K562 (cell line): ENCODE measurements around the gene SAMD4A. TPM values are rescaled to one million over a fixed set of nuclear protein-coding genes. Genes with fewer than 3 reads are reported as not detected.
A peak's percentile ranks its signal among the peaks of the same experiment; 100 is the strongest.

Source experiments
- ATAC-seq: fragments of 200-7000 bp; cut with Tn5 transposase; 3 replicates; pipeline ENCODE4 v1.9.1; 2020; ENCODE audit warnings: moderate library complexity
- BruUV-seq: library from RNA; stranded (reverse); fragments of 400-500 nt; replicated peaks from 2 replicates; lab custom pipeline; 2021; lab: Mats Ljungman, UMichigan
- CTCF ChIA-PET: fragments of 300-600 bp; formaldehyde crosslinking; extraction: SDS; loops from one replicate; lab custom pipeline; 2021; ENCODE audit warnings: low intra/inter-chr PET ratio; lab: Yijun Ruan, JAX
- POLR2A ChIA-PET: fragments of 300-600, 350-650 bp; sonication (Branson Sonifier 250); formaldehyde crosslinking; extraction: SDS; loops from one replicate; lab custom pipeline; 2021; ENCODE audit warnings: antibody characterized with exemption, inconsistent platforms; lab: Yijun Ruan, JAX
- DNase-seq, 4 experiments: peaks; one replicate each; pipeline versions ENCODE4 v3.0.0 to v3.0.0-alpha.2; 2011 to 2018; ENCODE audit warnings: low spot score in 3 of 4, mixed read lengths in 3 of 4; ENCODE audit errors: extremely low read depth in 1 of 4
- FAIRE-seq: peaks from 2 replicates; lab custom pipeline; 2011; peaks lifted over from hg19 to GRCh38; lab: Jason Lieb, UNC
- H2AFZ ChIP-seq: 2 replicates; pipeline ENCODE4 v1.6.0; 2011; ENCODE audit warnings: low read depth, low read length, control low read depth, inconsistent platforms
- H3K27ac ChIP-seq: fragments of 200-600 bp; 3 replicates; pipeline ENCODE4 v1.8.0; 2011; ENCODE audit warnings: low read depth, mild to moderate bottlenecking, control low read depth, inconsistent platforms, low read length, moderate library complexity, mixed read lengths; ENCODE audit errors: extremely low read depth
- H3K27me3 ChIP-seq, 2 experiments: fragments of 300-600 bp in 1 of 2; 2 replicates in 1 of 2; 3 replicates in 1 of 2; pipeline versions ENCODE4 v1.6.0 to v1.8.0; 2011; ENCODE audit warnings: inconsistent platforms in 2 of 2, low read length in 2 of 2, mild to moderate bottlenecking in 1 of 2, mixed read lengths in 1 of 2, moderate library complexity in 1 of 2; ENCODE audit not compliant: control insufficient read depth in 2 of 2, insufficient read depth in 2 of 2
- H3K36me3 ChIP-seq: fragments of 300-600 bp; 3 replicates; pipeline ENCODE4 v1.8.0; 2011; ENCODE audit warnings: mild to moderate bottlenecking, low read length, inconsistent platforms; ENCODE audit not compliant: control insufficient read depth, insufficient read depth
- H3K4me1 ChIP-seq, 2 experiments: fragments of 200-600 bp in 1 of 2; replicated peaks in 1 of 2; 2 replicates in 1 of 2; 3 replicates in 1 of 2; pipeline versions ENCODE4 v1.5.1 to v1.8.0; 2011; ENCODE audit warnings: inconsistent platforms in 2 of 2, low read length in 2 of 2, mild to moderate bottlenecking in 1 of 2, mixed read lengths in 1 of 2, moderate library complexity in 1 of 2; ENCODE audit not compliant: control insufficient read depth in 2 of 2, insufficient read depth in 2 of 2
- H3K4me2 ChIP-seq: 2 replicates; pipeline ENCODE4 v1.6.1; 2011; ENCODE audit warnings: low read length, control low read depth, inconsistent platforms, mixed read lengths; ENCODE audit not compliant: insufficient read depth
- H3K4me3 ChIP-seq: fragments of 200-600 bp; sonication (generic), shearing (Covaris generic); 2 replicates; pipeline ENCODE4 v1.5.1; 2016; ENCODE audit warnings: control low read depth, inconsistent platforms
- H3K79me2 ChIP-seq: fragments of 200-600 bp; 3 replicates; pipeline ENCODE4 v1.8.0; 2011; ENCODE audit warnings: low read length, inconsistent platforms; ENCODE audit not compliant: control insufficient read depth, insufficient read depth
- H3K9ac ChIP-seq, 2 experiments: 2 replicates each; pipeline versions ENCODE4 v1.6.0 to v1.6.1; 2011; ENCODE audit warnings: low read depth in 2 of 2, low read length in 2 of 2, control low read depth in 1 of 2, inconsistent platforms in 1 of 2, mild to moderate bottlenecking in 1 of 2, mixed read lengths in 1 of 2; ENCODE audit not compliant: insufficient read depth in 1 of 2
- H3K9me1 ChIP-seq: one replicate; pipeline ENCODE4 v1.6.0; 2011; ENCODE audit warnings: inconsistent platforms, mild to moderate bottlenecking, low read length, moderate library complexity; ENCODE audit not compliant: control insufficient read depth, insufficient read depth
- H3K9me3 ChIP-seq: replicated peaks from 2 replicates; pipeline ENCODE4 v1.5.1; 2011; ENCODE audit warnings: low read depth, low read length, inconsistent platforms; ENCODE audit not compliant: control insufficient read depth, insufficient read depth
- H4K20me1 ChIP-seq: replicated peaks from 2 replicates; pipeline ENCODE4 v1.6.1; 2011; ENCODE audit warnings: low read length, inconsistent platforms, mixed read lengths; ENCODE audit not compliant: control insufficient read depth, insufficient read depth
- CEBPB ChIP-seq: fragments of 450-650 bp; IDR thresholded peaks from 2 replicates; pipeline ENCODE4 v1.6.1; 2016; ENCODE audit warnings: missing genetic modification characterization, missing compliant biosample characterization
- CEBPG ChIP-seq, 3 experiments: fragments of 200-800 bp in 1 of 3; sonication (Bioruptor generic) in 1 of 3; sonication (generic) in 1 of 3; formaldehyde crosslinking in 1 of 3; IDR thresholded peaks in 2 of 3; conservative IDR thresholded peaks in 1 of 3; 2 replicates each; pipeline versions ENCODE4 v1.6.1 to v1.8.0; 2016 to 2022; ENCODE audit warnings: missing compliant biosample characterization in 2 of 3, missing genetic modification characterization in 2 of 3, mild to moderate bottlenecking in 1 of 3, missing genetic modification reagents in 1 of 3
- WGBS: fragments of 100-300 bp; shearing (Covaris generic); methylation state at CpG from one replicate; pipeline ENCODE4 v1.1.6; 2016; ENCODE audit warnings: low coverage, mixed read lengths; ENCODE audit not compliant: insufficient coverage; ENCODE audit errors: missing lambda C conversion rate; 5-methylcytosine and 5-hydroxymethylcytosine counted together
- in situ Hi-C: fragments of 300-500 bp; cut with MboI; formaldehyde crosslinking; loops from 4 replicates; pipeline ENCODE4 v1.15.0; 2018; ENCODE audit warnings: inconsistent platforms, mixed read lengths
- intact Hi-C: fragments of 100-400 bp; cut with micrococcal nuclease; formaldehyde crosslinking; loops from 2 replicates; pipeline ENCODE4 v1.14.2; 2022
- polyA plus RNA-seq, 8 experiments: library from polyadenylated mRNA; depleted of rRNA in 4 of 8; stranded (reverse) in 5 of 8; unstranded in 3 of 8; fragments of >200 nt; fragmentation: Nextera tagmentation in 2 of 8; fragmentation: Illumina TruSeq in 1 of 8; extraction: Ambion mirVana in 2 of 8; extraction: Trizol in 1 of 8; gene quantifications; 2 replicates each; pipeline versions ENCODE4 v1.2.1 to v1.2.3, GENCODE V29; 2011 to 2014; ENCODE audit warnings: inconsistent platforms in 1 of 8, missing spikeins in 1 of 8
- total RNA-seq, 7 experiments: library from RNA; depleted of rRNA in 6 of 7; stranded (reverse); fragments of >200 nt in 6 of 7; fragmentation: Illumina TruSeq in 2 of 7; extraction: Trizol in 2 of 7; gene quantifications; 2 replicates each; pipeline versions ENCODE4 v1.2.1 to v1.2.3, GENCODE V29; 2011 to 2021; ENCODE audit warnings: low replicate concordance in 1 of 7
- TF ChIP-seq, protein P1 (sequence below), 3 experiments: IDR thresholded peaks in 2 of 3; conservative IDR thresholded peaks in 1 of 3; 2 replicates each; pipeline ENCODE4 v1.5.1; 2011 to 2012; ENCODE audit warnings: low read length in 3 of 3, mild to moderate bottlenecking in 3 of 3, control low read depth in 2 of 3, improper control_type of control experiment in 1 of 3, inconsistent platforms in 1 of 3, low read depth in 1 of 3, mixed read lengths in 1 of 3, moderate library complexity in 1 of 3; ENCODE audit not compliant: insufficient read depth in 2 of 3

Gene SAMD4A
- total and polyA plus RNA-seq, 9 of the 15 experiments (the other 6 are each of a cell fraction or from before 2014, with no cell fraction given): 0.66 to 6.8 (median 3.3) TPM

DNA sequence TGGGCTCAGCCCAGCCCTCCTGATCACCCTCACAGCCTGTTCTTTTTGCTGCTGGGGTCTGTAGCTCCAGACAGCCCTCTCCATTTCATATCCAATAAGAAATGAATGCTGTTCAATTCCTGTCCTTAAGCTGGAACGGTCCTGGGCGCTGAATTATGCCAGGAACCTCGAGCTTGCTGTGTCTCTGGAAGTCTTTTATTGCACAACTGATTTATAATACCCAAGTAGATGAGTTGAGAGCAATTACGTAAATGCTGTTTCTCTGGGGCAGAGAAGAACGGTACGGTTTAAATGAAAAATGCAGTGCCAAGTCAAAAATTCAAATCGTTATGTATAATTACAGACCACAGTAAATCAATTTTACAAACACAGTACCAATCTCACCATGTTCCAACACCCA, 161.0 kb downstream of the SAMD4A start:
- no peak for FAIRE-seq
- Histone ChIP-seq H3K9ac (peak overlapping the region; percentile 89 to 91), H3K36me3 (peaks cover 3% of the 10 kb centered on the region; the same call in 1 of the 3 replicates)
- CTCF ChIA-PET: no interaction called here
- ATAC-seq: no peak
- TF ChIP-seq CEBPG (CRISPR knock-in tag; IDR thresholded peaks at IDR 0.05): no peak
- TF ChIP-seq CEBPG (tag; conservative IDR thresholded peaks at IDR 0.05 in 1 of 2, IDR thresholded peaks at IDR 0.05 in 1 of 2): peak; percentile 57 to 59; a peak in 3 of 4 replicates
- TF ChIP-seq, protein P1, sequence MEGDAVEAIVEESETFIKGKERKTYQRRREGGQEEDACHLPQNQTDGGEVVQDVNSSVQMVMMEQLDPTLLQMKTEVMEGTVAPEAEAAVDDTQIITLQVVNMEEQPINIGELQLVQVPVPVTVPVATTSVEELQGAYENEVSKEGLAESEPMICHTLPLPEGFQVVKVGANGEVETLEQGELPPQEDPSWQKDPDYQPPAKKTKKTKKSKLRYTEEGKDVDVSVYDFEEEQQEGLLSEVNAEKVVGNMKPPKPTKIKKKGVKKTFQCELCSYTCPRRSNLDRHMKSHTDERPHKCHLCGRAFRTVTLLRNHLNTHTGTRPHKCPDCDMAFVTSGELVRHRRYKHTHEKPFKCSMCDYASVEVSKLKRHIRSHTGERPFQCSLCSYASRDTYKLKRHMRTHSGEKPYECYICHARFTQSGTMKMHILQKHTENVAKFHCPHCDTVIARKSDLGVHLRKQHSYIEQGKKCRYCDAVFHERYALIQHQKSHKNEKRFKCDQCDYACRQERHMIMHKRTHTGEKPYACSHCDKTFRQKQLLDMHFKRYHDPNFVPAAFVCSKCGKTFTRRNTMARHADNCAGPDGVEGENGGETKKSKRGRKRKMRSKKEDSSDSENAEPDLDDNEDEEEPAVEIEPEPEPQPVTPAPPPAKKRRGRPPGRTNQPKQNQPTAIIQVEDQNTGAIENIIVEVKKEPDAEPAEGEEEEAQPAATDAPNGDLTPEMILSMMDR (IDR thresholded peaks at IDR 0.05 in 2 of 3, conservative IDR thresholded peaks at IDR 0.05 in 1 of 3; ENCODE audit: insufficient read depth in 2 of 3, low read depth in 1 of 3, low read length in 3 of 3): no peak
- peak; percentile 51 for TF ChIP-seq CEBPB
- TF ChIP-seq, all 486 proteins: peak for 2
- no peak for DNase-seq
- Histone ChIP-seq H3K79me2 (peaks cover 84% of the 10 kb centered on the region), H2AFZ (peak overlapping the region; percentile 68), H3K27ac (peak overlapping the region; percentile 89), H3K4me2 (peak overlapping the region; percentile 92), H3K9me1 (no peaks in the 10 kb centered on the region), H4K20me1 (no peaks in the 10 kb centered on the region), H3K27me3 (no peaks in the 10 kb centered on the region), H3K4me1 (peaks cover 0 to 19% of the 10 kb centered on the region in 2 experiments; a peak in 4 of 5 replicates), H3K9me3 (no peaks in the 10 kb centered on the region), H3K4me3 (peak overlapping the region; percentile 50)
- POLR2A ChIA-PET: interaction anchor here (0.6 to 1.6 kb wide), 5 partner anchors 10 to 1806 kb away, joined by 3 to 6 read pairs (median 4); no protein-coding TSS in a partner anchor
- intact Hi-C loops: no loop called here
- in situ Hi-C loops: no loop called here
- BruUV-seq: no TSS peak
- 5% methylated on average over 7 of the region's 7 CpGs for WGBS
